NCI-H510A (cell line): ENCODE data around the gene ELL2.
"Not testable (repeated sequence)": the region's sequence is repeated elsewhere in the genome, so short reads cannot be mapped to it uniquely, and the experiment has no call there.

Experiments
- DNase-seq: peaks from one replicate; lab custom pipeline; 2025; lab: John Stamatoyannopoulos, UW

The ELL2 gene

GRCh38 chr5:95930141-95930930 is 31.3 kb downstream of the ELL2 start:
- DNase-seq, result no peak

GRCh38 chr5:95928724-95929253 is 32.9 kb downstream of the ELL2 start:
- DNase-seq, result no peak

- DNase-seq, result no peak
These were observed 33.5 kb downstream of the ELL2 start for GRCh38 chr5:95927927-95928723.

GRCh38 chr5:95927300-95927699 is 34.4 kb downstream of the ELL2 start:
- not testable (repeated sequence) for DNase-seq

GRCh38 chr5:95925939-95926338 is 35.7 kb downstream of the ELL2 start:
- no peak for DNase-seq

- no peak for DNase-seq
These were observed 36.3 kb downstream of the ELL2 start for GRCh38 chr5:95925378-95925744.

- DNase-seq, result no peak
These were observed 36.8 kb downstream of the ELL2 start for GRCh38 chr5:95924720-95925377.

- DNase-seq, result no peak
These were observed 37.6 kb downstream of the ELL2 start for GRCh38 chr5:95923918-95924544.

- DNase-seq, result no peak
These were observed 38.9 kb downstream of the ELL2 start for GRCh38 chr5:95922798-95923197.

GRCh38 chr5:95921501-95921900 is 40.1 kb downstream of the ELL2 start:
- DNase-seq, result no peak

GRCh38 chr5:95920822-95921221 is 40.8 kb downstream of the ELL2 start:
- no peak for DNase-seq

GRCh38 chr5:95919658-95920057 is 42.0 kb downstream of the ELL2 start:
- DNase-seq, result no peak

- DNase-seq, result no peak
These were observed 43.1 kb downstream of the ELL2 start for GRCh38 chr5:95918421-95919006.

- DNase-seq, result no peak
These were observed 44.4 kb downstream of the ELL2 start for GRCh38 chr5:95917207-95917606.

- no peak for DNase-seq
These were observed 45.0 kb downstream of the ELL2 start for GRCh38 chr5:95916687-95917085.

- DNase-seq, result no peak
These were observed 45.5 kb downstream of the ELL2 start for GRCh38 chr5:95915999-95916686.

GRCh38 chr5:95913663-95914062 is 48.0 kb downstream of the ELL2 start:
- DNase-seq, result no peak

- no peak for DNase-seq
These were observed 49.6 kb downstream of the ELL2 start for GRCh38 chr5:95912029-95912428.

- no peak for DNase-seq
These were observed 51.1 kb downstream of the ELL2 start for GRCh38 chr5:95910521-95910920.

- no peak for DNase-seq
These were observed 51.9 kb downstream of the ELL2 start for GRCh38 chr5:95909738-95910137.

- DNase-seq, result no peak
These were observed 52.9 kb downstream of the ELL2 start for GRCh38 chr5:95908799-95909198.
